Measurements from ENCODE around the gene DAZ2.
"Not testable (repeated sequence)": the region's sequence is repeated elsewhere in the genome, so short reads cannot be mapped to it uniquely, and the experiment has no call there.

The DAZ2 gene

GRCh38 chrY:23219233-23219632, at the start of gene DAZ2:
TSS of gene DAZ2 (plus strand) at chrY:23219533. CDS start at chrY:23219741, 208 bp downstream.
- not testable (repeated sequence) for DNase-seq

- not testable (repeated sequence) for DNase-seq
Observed at GRCh38 chrY:23198908-23199307, 20.4 kb upstream of the DAZ2 start, which contains the start of gene DAZ1. TSS of gene DAZ1 (minus strand) at chrY:23199008. CDS start at chrY:23198800, 208 bp downstream.

- DNase-seq = not testable (repeated sequence)
Observed at GRCh38 chrY:23207455-23207854, 11.9 kb upstream of the DAZ2 start.

DNA sequence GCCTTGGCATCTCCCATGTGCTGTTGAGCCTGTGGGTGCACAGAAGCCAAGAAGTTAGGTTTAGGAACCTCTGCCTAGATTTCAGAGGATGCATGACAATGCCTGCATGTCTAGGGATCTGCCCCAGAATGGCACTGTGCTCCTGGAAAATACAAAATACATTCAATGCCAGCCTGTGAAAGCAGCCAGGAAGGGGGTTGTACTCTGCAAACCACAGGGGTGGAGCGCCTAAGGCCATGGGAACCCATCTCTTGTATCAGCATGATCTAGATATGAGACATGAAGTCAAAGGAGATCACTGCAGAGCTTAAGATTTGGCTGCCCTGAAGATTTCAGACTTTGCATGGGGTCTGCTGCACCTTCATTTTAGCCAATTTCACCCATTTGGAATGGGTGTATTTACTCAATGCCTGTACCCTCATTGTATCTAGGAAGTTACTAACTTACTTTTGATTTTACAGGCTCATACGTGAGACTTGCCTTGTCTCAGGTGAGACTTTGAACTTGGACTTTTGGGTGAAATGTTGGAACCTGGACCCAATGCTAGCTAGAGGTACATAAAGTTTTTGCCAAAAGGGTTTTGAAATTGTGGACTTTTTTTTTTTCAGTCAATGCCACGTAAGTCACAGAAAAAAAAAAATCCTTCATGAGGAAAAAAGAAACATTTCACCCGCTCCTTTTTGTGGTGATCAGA, 9.4 kb upstream of the DAZ2 start:
- DNase-seq = not testable (repeated sequence)

GRCh38 chrY:23210681-23211080, 8.7 kb upstream of the DAZ2 start:
- not testable (repeated sequence) for DNase-seq

Measured in DMS79 (cell line).